OCI-LY7 (cell line): ENCODE results near the gene TM9SF1. TPM values are rescaled to one million over a fixed set of nuclear protein-coding genes. Genes with fewer than 3 reads are reported as not detected.

ENCODE experiments used
- BruUV-seq: library from RNA; stranded (reverse); fragments of 400-500 nt; replicated peaks from 2 replicates; lab custom pipeline; 2021; lab: Mats Ljungman, UMichigan
- CTCF ChIA-PET: fragments of 300-600 bp; sonication (Branson Sonifier 250); formaldehyde crosslinking; loops from one replicate; lab custom pipeline; 2022; ENCODE audit warnings: antibody characterized with exemption; ENCODE audit not compliant: unreplicated experiment; lab: Charles Lee
- POLR2A ChIA-PET: fragments of 300-600 bp; sonication (Branson Sonifier 250); formaldehyde crosslinking; loops from one replicate; lab custom pipeline; 2022; ENCODE audit warnings: antibody characterized with exemption; lab: Charles Lee
- DNase-seq: peaks from one replicate; pipeline ENCODE4 v3.0.0-alpha.2; 2015; ENCODE audit warnings: low spot score
- H2AFZ ChIP-seq: fragments of 200-600 bp; sonication (generic), shearing (Covaris generic); 2 replicates; pipeline ENCODE4 v1.6.1; 2014; ENCODE audit warnings: mild to moderate bottlenecking, antibody characterized with exemption, low read length, moderate library complexity
- H3K27ac ChIP-seq: fragments of 200-600 bp; sonication (generic); 2 replicates; pipeline ENCODE4 v1.5.1; 2014; ENCODE audit warnings: mixed run types, low read depth, mild to moderate bottlenecking, moderate library complexity, low read length, inconsistent platforms; ENCODE audit not compliant: poor library complexity, severe bottlenecking
- H3K36me3 ChIP-seq: fragments of 200-600 bp; sonication (generic); 2 replicates; pipeline ENCODE4 v1.6.1; 2014; ENCODE audit warnings: mild to moderate bottlenecking, antibody characterized with exemption, low read length, moderate library complexity, mixed read lengths; ENCODE audit not compliant: insufficient read depth
- H3K4me1 ChIP-seq: fragments of 200-600 bp; sonication (generic); 2 replicates; pipeline ENCODE4 v1.5.1; 2014; ENCODE audit warnings: mild to moderate bottlenecking, low read length; ENCODE audit not compliant: insufficient read depth, poor library complexity, severe bottlenecking
- H3K4me2 ChIP-seq: fragments of 200-600 bp; sonication (generic); 2 replicates; pipeline ENCODE4 v1.6.1; 2014; ENCODE audit warnings: mild to moderate bottlenecking, low read length
- H3K4me3 ChIP-seq: fragments of 200-600 bp; sonication (generic); 2 replicates; pipeline ENCODE4 v1.5.1; 2014; ENCODE audit warnings: mild to moderate bottlenecking, low read depth, low read length; ENCODE audit not compliant: poor library complexity, severe bottlenecking
- H3K79me2 ChIP-seq: fragments of 200-600 bp; sonication (generic); 2 replicates; pipeline ENCODE4 v1.6.1; 2016; ENCODE audit warnings: low read depth, mild to moderate bottlenecking, low read length, moderate library complexity, mixed read lengths; ENCODE audit not compliant: insufficient read depth
- H3K9me2 ChIP-seq: fragments of 200-600 bp; sonication (generic); 2 replicates; pipeline ENCODE4 v1.6.1; 2016; ENCODE audit warnings: mild to moderate bottlenecking, low read length, mixed read lengths; ENCODE audit not compliant: insufficient read depth
- H3K9me3 ChIP-seq: fragments of 200-600 bp; sonication (generic); 2 replicates; pipeline ENCODE4 v1.6.1; 2014; ENCODE audit warnings: mild to moderate bottlenecking, mixed run types, low read length, mixed read lengths
- H4K20me1 ChIP-seq: fragments of 200-600 bp; sonication (generic); 2 replicates; pipeline ENCODE4 v1.6.1; 2014; ENCODE audit warnings: mild to moderate bottlenecking, antibody characterized with exemption, low read length, moderate library complexity, mixed read lengths; ENCODE audit not compliant: insufficient read depth
- CTCF ChIP-seq: fragments of 200-600 bp; sonication (generic); conservative IDR thresholded peaks from 2 replicates; pipeline ENCODE4 v1.5.1; 2014; ENCODE audit warnings: mild to moderate bottlenecking, antibody characterized with exemption, low read length, moderate library complexity, mixed read lengths
- EZH2phosphoT487 ChIP-seq: fragments of 200-600 bp; sonication (generic); IDR thresholded peaks from 2 replicates; pipeline ENCODE4 v1.6.1; 2018; ENCODE audit warnings: low read depth, borderline replicate concordance, mild to moderate bottlenecking, mixed run types, antibody characterized with exemption, low read length, moderate library complexity, mixed read lengths
- intact Hi-C: fragments of 100-400 bp; cut with micrococcal nuclease; formaldehyde crosslinking; loops from one replicate; pipeline ENCODE4 v1.10.0; 2022; ENCODE audit not compliant: unreplicated experiment
- total RNA-seq, 2 experiments: library from RNA; depleted of rRNA in 1 of 2; stranded (reverse); fragments of >200 nt in 1 of 2; shearing (Covaris generic) in 1 of 2; gene quantifications; 2 replicates each; pipeline ENCODE4 v1.2.3, GENCODE V29; 2014 to 2022

TM9SF1 gene
- total RNA-seq, 2 experiments from 2014 or later: 23.4 to 27.8 TPM

DNA sequence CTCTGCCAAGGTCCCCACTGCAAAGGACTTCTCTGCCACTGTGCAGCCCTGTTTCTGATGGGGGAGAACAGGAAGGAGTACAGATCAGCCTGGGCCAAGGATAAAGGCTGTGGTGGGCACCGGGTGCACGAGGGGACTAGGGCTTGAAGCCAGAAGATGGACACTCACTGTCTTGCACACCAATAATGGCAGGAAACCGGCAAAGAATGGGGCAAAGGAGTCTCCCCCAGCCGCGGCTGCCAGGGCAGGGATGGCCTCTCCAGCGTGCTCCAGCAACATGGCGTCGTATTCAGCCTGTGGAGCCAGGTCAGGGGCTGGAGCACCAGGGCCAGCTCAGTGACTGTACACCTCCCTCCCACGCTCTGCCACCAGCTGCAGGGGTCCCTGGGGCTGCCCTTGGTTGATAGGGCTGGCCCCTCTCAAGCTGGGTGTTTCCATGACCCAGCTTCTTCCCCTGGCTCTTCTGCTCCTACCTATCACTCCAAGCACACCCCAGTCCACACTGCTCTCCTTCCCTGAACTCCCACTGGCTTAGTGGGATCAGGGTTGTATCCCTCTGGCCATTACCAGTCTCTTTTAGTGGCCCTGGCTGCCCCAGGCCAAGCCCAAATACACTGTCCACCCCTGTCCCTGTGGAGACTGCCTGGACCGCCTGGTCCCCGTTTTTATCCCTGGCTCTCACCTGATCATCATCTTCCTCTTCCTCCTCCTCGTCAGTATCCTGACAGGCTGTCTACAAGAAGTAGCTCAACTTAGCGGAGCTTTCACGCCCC, 12.9 kb downstream of the TM9SF1 start:
- Histone ChIP-seq H3K4me3 (no peak overlapping the region), H3K4me1 (peaks cover 1% of the 10 kb centered on the region), H3K36me3 (peaks cover 86% of the 10 kb centered on the region), H2AFZ (no peak overlapping the region), H4K20me1 (no peaks in the 10 kb centered on the region), H3K9me3 (no peaks in the 10 kb centered on the region), H3K9me2 (no peaks in the 10 kb centered on the region), H3K4me2 (no peak overlapping the region), H3K79me2 (0 out of 2 replicates have a peak, but pooled peaks cover 3% of the 10 kb centered on the region), H3K27ac (no peak overlapping the region)
- CTCF ChIA-PET: no interaction called here
- intact Hi-C loops: no loop called here
- POLR2A ChIA-PET: interaction anchor here (0.6 kb wide), 1 partner anchor 26 kb away, joined by 3 read pairs; no protein-coding TSS in a partner anchor
- BruUV-seq: no TSS peak
- DNase-seq: no peak
- TF ChIP-seq CTCF (no peak), EZH2phosphoT487 (no peak)

- Histone ChIP-seq H3K4me3 (no peak overlapping the region), H3K79me2 (no peaks in the 10 kb centered on the region), H3K9me2 (no peaks in the 10 kb centered on the region), H3K4me2 (no peak overlapping the region), H3K27ac (no peak overlapping the region), H3K36me3 (peaks cover 78% of the 10 kb centered on the region), H3K9me3 (no peaks in the 10 kb centered on the region), H3K4me1 (no peaks in the 10 kb centered on the region), H4K20me1 (no peaks in the 10 kb centered on the region), H2AFZ (no peak overlapping the region)
- BruUV-seq: no TSS peak
- ChIA-PET CTCF (no interaction called here), POLR2A (interaction anchor here (0.6 kb wide), 2 partner anchors 25 to 61 kb away, joined by 3 to 4 read pairs; no protein-coding TSS in a partner anchor)
- no peak for TF ChIP-seq EZH2phosphoT487
- no peak for TF ChIP-seq CTCF
- intact Hi-C loops: no loop called here
- DNase-seq: no peak
Measured at GRCh38 chr14:24181371-24182077, 13.7 kb downstream of the TM9SF1 start.
